ENCODE results near the gene LRRC18.

Gene LRRC18

DNA sequence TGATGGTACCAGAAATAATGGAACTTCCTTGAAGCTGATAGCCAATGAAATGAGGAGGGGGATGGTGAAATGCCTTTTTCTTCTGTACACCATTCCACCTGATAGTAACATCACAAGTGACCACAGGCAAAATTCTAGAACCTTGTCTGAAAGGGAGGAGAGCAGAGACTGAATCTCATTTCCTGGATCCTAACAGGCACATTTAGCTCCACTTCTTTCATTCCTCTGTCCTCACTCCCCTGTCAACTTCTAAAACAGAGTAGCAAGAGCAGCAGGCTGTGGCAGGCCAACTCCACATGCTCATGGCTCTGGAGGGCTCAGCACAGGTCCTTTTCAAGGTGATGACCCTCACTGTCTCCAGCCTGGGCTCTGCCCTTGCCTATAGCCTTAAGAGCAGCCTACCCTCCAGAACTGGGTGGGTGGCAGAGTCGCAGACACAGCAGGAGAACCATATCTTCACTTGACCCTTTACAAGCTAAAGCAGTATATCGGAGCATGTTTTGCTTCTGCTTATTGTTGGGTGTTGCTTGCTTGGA is at the start of gene LRRC18:
Gene LRRC18 (minus strand): TSS at position 51 of the 536 bp plus-strand sequence. CDS start 25,685 bp downstream, outside the sequence.
- no peaks in the 10 kb centered on the region for H3K27me3 ChIP-seq (ENCODE audit: control insufficient read depth in 5 of 5, insufficient read depth in 4 of 5, low read length in 5 of 5)
- no peaks in the 10 kb centered on the region for H3K9me3 ChIP-seq (ENCODE audit: control insufficient read depth in 5 of 5, low read length in 5 of 5)
- H3K4me3 ChIP-seq (ENCODE audit: low read depth in 1 of 5, low read length in 5 of 5): no peak within 1 kb of the TSS
- no peak within 1 kb of the TSS for H3K9ac ChIP-seq (ENCODE audit: low read length in 5 of 5)
- peaks cover 0 to 2% (median 0%) of the 10 kb centered on the region in 5 donors for H3K4me1 ChIP-seq (ENCODE audit: control insufficient read depth in 5 of 5, insufficient read depth in 5 of 5, low read length in 5 of 5)
- no peaks in the 10 kb centered on the region for H3K36me3 ChIP-seq (ENCODE audit: control insufficient read depth in 5 of 5, insufficient read depth in 5 of 5, low read length in 5 of 5)
- H3K27ac ChIP-seq (ENCODE audit: low read depth, low read length): no peak within 1 kb of the TSS

DNA sequence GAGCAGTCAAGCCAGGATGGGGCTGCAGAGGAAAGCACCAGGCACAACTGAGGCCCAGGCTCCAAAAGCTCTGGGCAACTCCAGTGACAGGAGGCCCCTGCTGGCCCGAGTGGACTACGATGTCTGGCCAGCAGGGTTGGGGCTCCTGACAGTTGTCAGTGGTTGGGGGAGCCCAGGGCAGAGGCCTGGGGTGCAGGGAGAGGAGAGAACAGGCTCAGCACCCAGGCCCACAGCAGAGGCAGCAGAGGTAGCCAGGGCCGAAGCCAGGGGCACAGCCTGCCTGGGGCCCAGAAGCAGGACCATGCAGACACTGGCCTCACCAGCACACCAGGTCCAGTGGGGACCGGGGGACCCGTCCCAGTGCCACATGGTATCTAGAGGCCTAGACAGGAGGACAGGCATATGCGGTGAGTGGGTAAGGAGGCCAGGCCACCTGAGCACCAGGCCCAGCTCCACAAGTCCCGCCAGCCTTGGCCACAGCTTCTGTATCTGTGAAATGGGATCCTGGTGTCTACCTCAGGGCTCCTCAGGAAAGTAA is 46.0 kb upstream of the LRRC18 start:
- H3K9me3 ChIP-seq (ENCODE audit: control insufficient read depth in 5 of 5, low read length in 5 of 5): no peaks in the 10 kb centered on the region
- H3K4me3 ChIP-seq (ENCODE audit: low read depth in 1 of 5, low read length in 5 of 5): no peak overlapping the region
- no peak overlapping the region for H3K27ac ChIP-seq (ENCODE audit: low read depth, low read length)
- H3K9ac ChIP-seq (ENCODE audit: low read length in 5 of 5): no peak overlapping the region
- peaks cover 0 to 2% (median 0%) of the 10 kb centered on the region in 5 donors for H3K27me3 ChIP-seq (ENCODE audit: control insufficient read depth in 5 of 5, insufficient read depth in 4 of 5, low read length in 5 of 5)
- peaks cover 0 to 13% (median 0%) of the 10 kb centered on the region in 5 donors for H3K36me3 ChIP-seq (ENCODE audit: control insufficient read depth in 5 of 5, insufficient read depth in 5 of 5, low read length in 5 of 5)
- peaks cover 0 to 6% (median 3%) of the 10 kb centered on the region in 5 donors for H3K4me1 ChIP-seq (ENCODE audit: control insufficient read depth in 5 of 5, insufficient read depth in 5 of 5, low read length in 5 of 5)

DNA sequence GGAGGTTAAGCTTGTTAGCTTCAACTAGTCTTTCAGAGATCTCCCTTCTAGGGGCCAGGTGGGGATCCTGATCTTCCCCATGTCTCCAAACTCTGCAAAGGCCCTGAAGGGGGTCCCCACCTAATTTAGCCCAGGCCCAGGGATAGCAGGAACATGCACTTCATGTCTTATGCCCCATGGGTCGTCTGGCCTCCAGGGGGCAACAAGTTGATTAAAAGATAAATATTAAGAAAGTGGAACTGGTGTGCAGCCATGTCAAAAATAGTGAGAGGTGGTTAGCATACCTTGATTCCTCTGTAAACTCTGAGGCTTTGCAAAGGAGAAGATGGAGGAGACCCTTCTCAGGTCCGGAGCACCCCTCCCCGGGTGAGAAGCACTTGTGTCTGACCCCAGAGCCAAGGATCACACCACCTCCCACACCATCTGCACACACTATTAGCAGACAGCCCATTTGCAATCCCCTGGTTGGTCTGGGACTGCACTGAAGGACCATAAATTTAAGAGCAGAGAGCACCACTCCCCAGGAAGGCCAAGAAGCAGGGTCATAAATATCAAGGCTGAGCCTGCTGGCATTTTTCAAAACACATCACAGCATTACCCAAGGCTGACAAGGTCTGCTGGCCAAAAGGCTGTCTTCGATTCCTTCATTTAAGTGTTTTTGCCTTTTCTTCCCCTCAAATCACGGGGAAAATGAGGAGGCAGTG is 44.2 kb upstream of the LRRC18 start:
- Histone ChIP-seq H3K27me3 (ENCODE audit: control insufficient read depth in 5 of 5, insufficient read depth in 4 of 5, low read length in 5 of 5) (peaks cover 0 to 2% (median 0%) of the 10 kb centered on the region in 5 donors), H3K4me1 (ENCODE audit: control insufficient read depth in 5 of 5, insufficient read depth in 5 of 5, low read length in 5 of 5) (peaks cover 0 to 6% (median 3%) of the 10 kb centered on the region in 5 donors), H3K27ac (ENCODE audit: low read depth, low read length) (no peak overlapping the region), H3K4me3 (ENCODE audit: low read depth in 1 of 5, low read length in 5 of 5) (no peak overlapping the region), H3K9ac (ENCODE audit: low read length in 5 of 5) (no peak overlapping the region), H3K9me3 (ENCODE audit: control insufficient read depth in 5 of 5, low read length in 5 of 5) (no peaks in the 10 kb centered on the region), H3K36me3 (ENCODE audit: control insufficient read depth in 5 of 5, insufficient read depth in 5 of 5, low read length in 5 of 5) (peaks cover 0 to 13% (median 0%) of the 10 kb centered on the region in 5 donors)

DNA sequence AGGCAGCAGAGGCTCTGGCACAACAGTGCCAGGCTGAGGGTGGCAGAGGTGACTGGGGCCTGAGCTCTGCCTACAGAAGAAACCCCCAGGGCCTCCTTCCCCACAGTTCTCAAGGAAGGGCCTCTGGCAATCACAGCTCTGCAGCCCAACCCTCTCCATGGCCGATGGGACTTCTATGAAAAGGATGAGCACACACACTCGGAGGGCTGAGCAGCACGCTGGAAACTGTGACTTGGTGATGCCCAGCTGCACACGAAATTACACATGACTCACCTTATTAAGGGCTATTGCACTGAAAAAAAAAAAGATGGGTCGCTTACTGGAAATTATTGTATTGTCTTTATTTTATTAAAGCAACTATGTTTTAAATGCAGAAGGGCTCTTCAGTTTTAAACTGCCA is 42.9 kb upstream of the LRRC18 start:
- no peaks in the 10 kb centered on the region for H3K27me3 ChIP-seq (ENCODE audit: control insufficient read depth in 5 of 5, insufficient read depth in 4 of 5, low read length in 5 of 5)
- no peaks in the 10 kb centered on the region for H3K9me3 ChIP-seq (ENCODE audit: control insufficient read depth in 5 of 5, low read length in 5 of 5)
- H3K27ac ChIP-seq (ENCODE audit: low read depth, low read length): no peak overlapping the region
- no peak overlapping the region for H3K9ac ChIP-seq (ENCODE audit: low read length in 5 of 5)
- H3K4me3 ChIP-seq (ENCODE audit: low read depth in 1 of 5, low read length in 5 of 5): no peak overlapping the region
- peaks cover 0 to 6% (median 3%) of the 10 kb centered on the region in 5 donors for H3K4me1 ChIP-seq (ENCODE audit: control insufficient read depth in 5 of 5, insufficient read depth in 5 of 5, low read length in 5 of 5)
- H3K36me3 ChIP-seq (ENCODE audit: control insufficient read depth in 5 of 5, insufficient read depth in 5 of 5, low read length in 5 of 5): peaks cover 0 to 21% (median 0%) of the 10 kb centered on the region in 5 donors

DNA sequence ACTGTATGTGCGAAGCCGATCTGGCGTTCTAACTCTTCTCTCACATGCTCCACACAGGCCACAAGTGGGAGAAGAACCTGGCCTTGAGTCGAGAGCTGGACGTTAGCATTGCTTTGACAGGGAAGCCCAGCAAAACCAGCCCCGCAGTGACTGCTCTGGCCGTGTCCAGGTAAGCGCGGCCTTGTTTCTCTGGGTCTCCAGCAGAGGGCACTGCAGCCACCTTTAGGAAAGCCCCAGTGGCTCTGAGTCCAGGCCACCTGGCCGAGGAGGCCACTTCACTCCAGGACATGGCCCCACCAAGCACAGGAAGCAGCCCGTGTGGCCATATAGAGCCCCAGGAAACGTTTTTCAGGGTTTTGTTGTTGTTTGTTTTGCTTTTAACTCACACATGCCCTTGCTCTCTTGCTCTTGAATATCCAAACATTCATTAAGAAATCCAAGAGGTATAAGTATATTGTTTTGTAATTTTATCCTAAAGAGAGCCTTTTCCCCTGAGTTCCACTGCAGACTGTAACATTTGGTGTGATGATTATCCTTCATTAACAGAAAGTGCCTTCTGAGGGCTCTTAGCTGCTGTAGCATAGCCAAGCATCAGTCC is 41.8 kb upstream of the LRRC18 start:
- no peaks in the 10 kb centered on the region for H3K9me3 ChIP-seq (ENCODE audit: control insufficient read depth in 5 of 5, low read length in 5 of 5)
- H3K4me3 ChIP-seq (ENCODE audit: low read depth in 1 of 5, low read length in 5 of 5): no peak overlapping the region
- peaks cover 0 to 26% (median 0%) of the 10 kb centered on the region in 5 donors for H3K36me3 ChIP-seq (ENCODE audit: control insufficient read depth in 5 of 5, insufficient read depth in 5 of 5, low read length in 5 of 5)
- H3K27ac ChIP-seq (ENCODE audit: low read depth, low read length): no peak overlapping the region
- H3K9ac ChIP-seq (ENCODE audit: low read length in 5 of 5): no peak overlapping the region
- H3K4me1 ChIP-seq (ENCODE audit: control insufficient read depth in 5 of 5, insufficient read depth in 5 of 5, low read length in 5 of 5): peaks cover 0 to 6% (median 3%) of the 10 kb centered on the region in 5 donors
- H3K27me3 ChIP-seq (ENCODE audit: control insufficient read depth in 5 of 5, insufficient read depth in 4 of 5, low read length in 5 of 5): no peaks in the 10 kb centered on the region

- Histone ChIP-seq H3K9ac (ENCODE audit: low read length in 5 of 5) (no peak overlapping the region), H3K27me3 (ENCODE audit: control insufficient read depth in 5 of 5, insufficient read depth in 4 of 5, low read length in 5 of 5) (peaks cover 0 to 2% (median 0%) of the 10 kb centered on the region in 5 donors), H3K9me3 (ENCODE audit: control insufficient read depth in 5 of 5, low read length in 5 of 5) (no peaks in the 10 kb centered on the region), H3K4me3 (ENCODE audit: low read depth in 1 of 5, low read length in 5 of 5) (no peak overlapping the region), H3K36me3 (ENCODE audit: control insufficient read depth in 5 of 5, insufficient read depth in 5 of 5, low read length in 5 of 5) (peaks cover 0 to 27% (median 0%) of the 10 kb centered on the region in 5 donors), H3K27ac (ENCODE audit: low read depth, low read length) (no peak overlapping the region), H3K4me1 (ENCODE audit: control insufficient read depth in 5 of 5, insufficient read depth in 5 of 5, low read length in 5 of 5) (peaks cover 0 to 4% (median 0%) of the 10 kb centered on the region in 5 donors)
These were observed 38.7 kb upstream of the LRRC18 start for GRCh38 chr10:48978318-48978717.

DNA sequence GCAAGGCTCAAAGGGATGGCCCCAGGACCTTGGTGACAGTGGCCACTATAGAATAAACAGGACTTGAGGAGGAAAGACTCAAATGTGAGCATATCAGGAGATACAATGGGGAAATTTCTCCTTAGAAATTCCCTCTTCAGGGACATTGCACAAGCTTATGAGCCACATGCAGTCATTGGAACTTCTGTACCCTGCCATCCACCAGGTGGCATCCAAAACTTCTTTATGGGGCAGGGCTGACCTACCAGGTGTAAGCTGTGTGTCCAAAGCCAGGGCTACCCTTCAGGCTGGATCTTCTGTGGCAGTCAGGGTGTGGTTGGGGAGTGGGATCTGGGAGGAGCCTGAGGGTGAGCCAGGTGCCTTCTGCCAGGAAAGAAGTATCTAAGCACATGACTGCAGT is 36.6 kb upstream of the LRRC18 start:
- Histone ChIP-seq H3K27ac (ENCODE audit: low read depth, low read length) (no peak overlapping the region), H3K9ac (ENCODE audit: low read length in 5 of 5) (no peak overlapping the region), H3K4me1 (ENCODE audit: control insufficient read depth in 5 of 5, insufficient read depth in 5 of 5, low read length in 5 of 5) (peaks cover 0 to under 1% (median 0%) of the 10 kb centered on the region in 5 donors)

GRCh38 chr10:48974510-48975156 is 35.0 kb upstream of the LRRC18 start:
- H3K9me3 ChIP-seq (ENCODE audit: control insufficient read depth in 5 of 5, low read length in 5 of 5): no peaks in the 10 kb centered on the region
- H3K27me3 ChIP-seq (ENCODE audit: control insufficient read depth in 5 of 5, insufficient read depth in 4 of 5, low read length in 5 of 5): peaks cover 0 to 2% (median 0%) of the 10 kb centered on the region in 5 donors
- H3K9ac ChIP-seq (ENCODE audit: low read length in 5 of 5): no peak overlapping the region
- H3K4me3 ChIP-seq (ENCODE audit: low read depth in 1 of 5, low read length in 5 of 5): no peak overlapping the region
- peaks cover 0 to 29% (median 0%) of the 10 kb centered on the region in 5 donors for H3K36me3 ChIP-seq (ENCODE audit: control insufficient read depth in 5 of 5, insufficient read depth in 5 of 5, low read length in 5 of 5)
- no peaks in the 10 kb centered on the region for H3K4me1 ChIP-seq (ENCODE audit: control insufficient read depth in 5 of 5, insufficient read depth in 5 of 5, low read length in 5 of 5)
- H3K27ac ChIP-seq (ENCODE audit: low read depth, low read length): no peak overlapping the region

More for the DNA sequence above, 36.6 kb upstream of the LRRC18 start:
- Histone ChIP-seq H3K27me3 (ENCODE audit: control insufficient read depth in 5 of 5, insufficient read depth in 4 of 5, low read length in 5 of 5) (peaks cover 0 to 2% (median 0%) of the 10 kb centered on the region in 5 donors), H3K4me3 (ENCODE audit: low read depth in 1 of 5, low read length in 5 of 5) (no peak overlapping the region), H3K9me3 (ENCODE audit: control insufficient read depth in 5 of 5, low read length in 5 of 5) (no peaks in the 10 kb centered on the region), H3K36me3 (ENCODE audit: control insufficient read depth in 5 of 5, insufficient read depth in 5 of 5, low read length in 5 of 5) (peaks cover 0 to 29% (median 0%) of the 10 kb centered on the region in 5 donors)

GRCh38 chr10:48973065-48973464 is 33.4 kb upstream of the LRRC18 start:
- H3K4me1 ChIP-seq (ENCODE audit: control insufficient read depth in 5 of 5, insufficient read depth in 5 of 5, low read length in 5 of 5): no peaks in the 10 kb centered on the region
- H3K36me3 ChIP-seq (ENCODE audit: control insufficient read depth in 5 of 5, insufficient read depth in 5 of 5, low read length in 5 of 5): peaks cover 0 to 28% (median 0%) of the 10 kb centered on the region in 5 donors
- peaks cover 0 to 2% (median 0%) of the 10 kb centered on the region in 5 donors for H3K27me3 ChIP-seq (ENCODE audit: control insufficient read depth in 5 of 5, insufficient read depth in 4 of 5, low read length in 5 of 5)
- H3K9ac ChIP-seq (ENCODE audit: low read length in 5 of 5): no peak overlapping the region
- H3K4me3 ChIP-seq (ENCODE audit: low read depth in 1 of 5, low read length in 5 of 5): no peak overlapping the region
- H3K9me3 ChIP-seq (ENCODE audit: control insufficient read depth in 5 of 5, low read length in 5 of 5): no peaks in the 10 kb centered on the region
- no peak overlapping the region for H3K27ac ChIP-seq (ENCODE audit: low read depth, low read length)
